CD4-positive, alpha-beta memory T cell (primary cell): ENCODE results near the gene TPO. TPM values are rescaled to one million over a fixed set of nuclear protein-coding genes. Genes with fewer than 3 reads are reported as not detected.
A peak's percentile ranks its signal among the peaks of the same experiment; 100 is the strongest.
"Not testable (repeated sequence)": the region's sequence is repeated elsewhere in the genome, so short reads cannot be mapped to it uniquely, and the experiment has no call there.

Source experiments
- CTCF ChIA-PET: fragments of 350-600 bp; sonication (Branson Sonifier 250); formaldehyde crosslinking; loops from one replicate; lab custom pipeline; 2021; ENCODE audit warnings: inconsistent platforms; ENCODE audit not compliant: partially characterized antibody; lab: Charles Lee
- POLR2A ChIA-PET: fragments of 350-600 bp; sonication (Branson Sonifier 250); formaldehyde crosslinking; loops from one replicate; lab custom pipeline; 2021; ENCODE audit not compliant: partially characterized antibody; lab: Charles Lee
- DNase-seq, 5 donors: peaks; one replicate each; pipeline versions ENCODE4 v3.0.0 to v3.0.0-alpha.2; 2020 to 2022; ENCODE audit warnings: mixed read lengths in 1 of 5
- H3K27ac ChIP-seq: one replicate; pipeline ENCODE4 v1.7.0; 2013; ENCODE audit warnings: low read depth, low read length
- H3K27me3 ChIP-seq: 2 replicates; pipeline ENCODE4 v1.7.0; 2013; ENCODE audit warnings: mild to moderate bottlenecking, low read length, moderate library complexity; ENCODE audit not compliant: insufficient read depth
- H3K36me3 ChIP-seq: 2 replicates; pipeline ENCODE4 v1.7.0; 2013; ENCODE audit warnings: mild to moderate bottlenecking, low read length, moderate library complexity; ENCODE audit not compliant: insufficient read depth
- H3K4me1 ChIP-seq: 2 replicates; pipeline ENCODE4 v1.7.0; 2013; ENCODE audit warnings: mild to moderate bottlenecking, low read length, moderate library complexity; ENCODE audit not compliant: insufficient read depth
- H3K4me3 ChIP-seq, 2 donors: one replicate each; pipeline ENCODE4 v1.7.0; 2013; ENCODE audit warnings: low read length in 2 of 2, mild to moderate bottlenecking in 1 of 2
- H3K9me3 ChIP-seq, 2 donors: one replicate each; pipeline ENCODE4 v1.7.0; 2013; ENCODE audit warnings: low read length in 2 of 2, control low read depth in 1 of 2; ENCODE audit not compliant: control insufficient read depth in 1 of 2
- H3K27ac Mint-ChIP-seq, 7 donors: one replicate each; pipeline ENCODE4 v1.8.0; 2020 to 2021; ENCODE audit warnings: mixed read lengths in 7 of 7, mild to moderate bottlenecking in 6 of 7, inconsistent platforms in 3 of 7, moderate library complexity in 3 of 7
- H3K27me3 Mint-ChIP-seq, 2 donors: one replicate each; pipeline ENCODE4 v1.8.0; 2020 to 2021; ENCODE audit warnings: mixed read lengths in 2 of 2
- H3K36me3 Mint-ChIP-seq, 2 donors: one replicate each; pipeline ENCODE4 v1.8.0; 2020 to 2021; ENCODE audit warnings: mixed read lengths in 2 of 2, inconsistent platforms in 1 of 2, mild to moderate bottlenecking in 1 of 2
- H3K4me1 Mint-ChIP-seq, 4 donors: one replicate each; pipeline ENCODE4 v1.8.0; 2020 to 2021; ENCODE audit warnings: mixed read lengths in 4 of 4, mild to moderate bottlenecking in 1 of 4
- H3K4me3 Mint-ChIP-seq, 8 donors: one replicate each; pipeline ENCODE4 v1.8.0; 2020 to 2021; ENCODE audit warnings: mixed read lengths in 8 of 8, mild to moderate bottlenecking in 7 of 8, moderate library complexity in 6 of 8, inconsistent platforms in 3 of 8
- H3K9me3 Mint-ChIP-seq, 8 donors: one replicate each; pipeline ENCODE4 v1.8.0; 2020 to 2021; ENCODE audit warnings: mixed read lengths in 8 of 8, mild to moderate bottlenecking in 5 of 8, inconsistent platforms in 3 of 8, moderate library complexity in 1 of 8
- intact Hi-C: fragments of 100-400 bp; cut with micrococcal nuclease; formaldehyde crosslinking; loops from one replicate; pipeline ENCODE4 v1.15.1; 2023
- polyA plus RNA-seq, 2 donors: library from polyadenylated mRNA; unstranded; fragments of 300-500 nt; fragmentation: Illumina TruSeq; gene quantifications; one replicate each; pipeline ENCODE4 v1.2.3, GENCODE V29; 2021
- total RNA-seq, 2 experiments: library from RNA; stranded (reverse); gene quantifications; one replicate each; pipeline ENCODE4 v1.2.3, GENCODE V29; 2021

Gene TPO
- total and polyA plus RNA-seq, 4 experiments from 2014 or later, result 3.2 to 10.6 TPM; not detected in 2

- H3K27me3 ChIP-seq, result no peaks in the 10 kb centered on the region
- Mint-ChIP-seq H3K36me3 (no peaks in the 10 kb centered on the region), H3K4me1 (peaks cover 17 to 40% (median 25%) of the 10 kb centered on the region in 4 donors), H3K27ac (peak overlapping the region in 2 of 7 donors; percentile 3 to 74), H3K27me3 (no peaks in the 10 kb centered on the region), H3K9me3 (peaks cover 0 to 2% (median 0%) of the 10 kb centered on the region in 8 donors), H3K4me3 (no peak overlapping the region)
- no peaks in the 10 kb centered on the region for H3K36me3 ChIP-seq
- peaks cover 34% of the 10 kb centered on the region for H3K4me1 ChIP-seq
- H3K27ac ChIP-seq, result no peak overlapping the region
- CTCF ChIA-PET, result interaction anchor here (1.3 kb wide), 1 partner anchor 34 kb away, joined by 3 read pairs; no protein-coding TSS in a partner anchor
- intact Hi-C loops, result no loop called here
- POLR2A ChIA-PET, result no interaction called here
- H3K9me3 ChIP-seq, result no peaks in the 10 kb centered on the region
- no peak overlapping the region for H3K4me3 ChIP-seq
- DNase-seq, result no peak
Measured at GRCh38 chr2:1515986-1516797, 102.9 kb downstream of the TPO start.

- H3K4me3 ChIP-seq, result no peak overlapping the region
- Mint-ChIP-seq H3K36me3 (no peaks in the 10 kb centered on the region), H3K4me1 (peaks cover 16 to 40% (median 24%) of the 10 kb centered on the region in 4 donors), H3K4me3 (no peak overlapping the region), H3K9me3 (peaks cover 0 to 2% (median 0%) of the 10 kb centered on the region in 8 donors), H3K27ac (peak overlapping the region in 2 of 7 donors; percentile 22 to 74), H3K27me3 (no peaks in the 10 kb centered on the region)
- H3K9me3 ChIP-seq, result no peaks in the 10 kb centered on the region
- no peak for DNase-seq
- intact Hi-C loops, result no loop called here
- H3K27ac ChIP-seq, result no peak overlapping the region
- ChIA-PET CTCF (interaction anchor here (1.3 kb wide), 1 partner anchor 34 kb away, joined by 3 read pairs; no protein-coding TSS in a partner anchor), POLR2A (no interaction called here)
- peaks cover 34% of the 10 kb centered on the region for H3K4me1 ChIP-seq
- H3K36me3 ChIP-seq, result no peaks in the 10 kb centered on the region
- no peaks in the 10 kb centered on the region for H3K27me3 ChIP-seq
Measured at GRCh38 chr2:1516798-1517060, 103.5 kb downstream of the TPO start.

- H3K27me3 ChIP-seq, H3K36me3 Mint-ChIP-seq, H3K27ac ChIP-seq, H3K9me3 ChIP-seq, intact Hi-C loops, H3K9me3 Mint-ChIP-seq, POLR2A ChIA-PET, H3K4me3 ChIP-seq, H3K36me3 ChIP-seq, DNase-seq, H3K27me3 Mint-ChIP-seq: not testable (repeated sequence)
- H3K4me3 Mint-ChIP-seq, result peak overlapping the region in 1 of 8 donors; percentile 71
- peaks cover 17 to 40% (median 24%) of the 10 kb centered on the region in 4 donors for H3K4me1 Mint-ChIP-seq
- peaks cover 34% of the 10 kb centered on the region for H3K4me1 ChIP-seq
- peak overlapping the region in 5 of 7 donors; percentile 13 to 96 (median 92) for H3K27ac Mint-ChIP-seq
- CTCF ChIA-PET, result interaction anchor here (1.3 kb wide), 1 partner anchor 33 kb away, joined by 3 read pairs; no protein-coding TSS in a partner anchor
Measured at GRCh38 chr2:1517291-1517690, 104.0 kb downstream of the TPO start.

DNA sequence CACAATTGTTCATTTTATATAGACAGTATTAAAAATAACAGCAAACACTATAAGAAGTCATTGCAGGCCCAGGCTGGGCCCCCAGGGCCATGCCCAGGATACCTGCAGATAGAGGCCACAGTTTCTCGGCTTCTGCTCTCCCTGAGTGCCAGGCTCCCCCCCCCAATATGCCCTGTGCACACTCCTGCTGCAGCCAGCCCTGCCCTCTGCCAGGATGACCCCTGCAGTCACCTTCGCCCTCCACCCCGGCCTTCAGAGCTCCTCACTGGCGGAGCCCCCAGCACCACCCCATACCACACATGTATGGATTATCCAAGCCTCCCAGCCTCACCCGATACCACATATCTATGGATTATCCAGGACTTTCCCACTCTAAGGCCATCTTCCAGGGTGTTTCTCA lies 104.5 kb downstream of the TPO start:
- POLR2A ChIA-PET, result no interaction called here
- no peaks in the 10 kb centered on the region for H3K9me3 ChIP-seq
- H3K4me1 ChIP-seq, result peaks cover 34% of the 10 kb centered on the region
- H3K36me3 ChIP-seq, result no peaks in the 10 kb centered on the region
- Mint-ChIP-seq H3K27me3 (no peaks in the 10 kb centered on the region), H3K9me3 (peaks cover 0 to 1% (median 0%) of the 10 kb centered on the region in 8 donors), H3K36me3 (no peaks in the 10 kb centered on the region), H3K4me3 (peak overlapping the region; percentile 34 to 71 (median 52)), H3K27ac (peak overlapping the region; percentile 86 to 97 (median 94)), H3K4me1 (peaks cover 20 to 40% (median 24%) of the 10 kb centered on the region in 4 donors)
- DNase-seq, result no peak
- H3K27ac ChIP-seq, result no peak overlapping the region
- no peaks in the 10 kb centered on the region for H3K27me3 ChIP-seq
- intact Hi-C loops, result loop anchor here (1.0 kb wide), 1 partner anchor 663 kb away; no protein-coding TSS in a partner anchor
- H3K4me3 ChIP-seq, result peak overlapping the region in 1 of 2 donors; percentile 14
- CTCF ChIA-PET, result interaction anchor here (1.2 to 1.4 kb wide), 2 partner anchors 27 to 34 kb away, joined by 3 to 4 read pairs; no protein-coding TSS in a partner anchor

DNA sequence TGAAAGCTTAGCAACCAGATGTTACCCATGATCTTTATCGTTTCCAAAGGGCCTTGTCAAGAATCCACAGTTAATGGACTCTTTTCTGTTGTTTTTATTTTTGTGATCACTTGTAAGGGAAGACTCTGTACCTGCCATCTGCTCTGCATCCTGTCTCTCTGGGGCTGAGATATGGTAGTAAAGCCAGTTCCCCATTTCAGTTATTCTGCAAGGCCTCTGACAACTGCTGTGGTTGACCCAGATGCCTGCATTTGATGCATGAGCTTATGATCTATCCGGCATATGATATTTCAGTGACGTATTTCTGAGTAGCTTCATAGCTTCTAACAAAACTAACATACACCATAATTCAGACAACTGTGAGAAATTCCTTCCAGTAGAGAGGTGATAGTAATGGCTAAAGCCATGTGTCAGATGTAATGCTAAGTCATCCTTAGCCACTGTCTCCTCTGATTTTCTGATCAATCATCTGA lies 105.1 kb downstream of the TPO start:
- H3K4me1 Mint-ChIP-seq, result peaks cover 20 to 40% (median 24%) of the 10 kb centered on the region in 4 donors
- peak overlapping the region in 7 of 8 donors; percentile 34 to 71 (median 52) for H3K4me3 Mint-ChIP-seq
- intact Hi-C loops, result loop anchor here (1.0 kb wide), 1 partner anchor 664 kb away; no protein-coding TSS in a partner anchor
- no peaks in the 10 kb centered on the region for H3K27me3 Mint-ChIP-seq
- H3K27ac Mint-ChIP-seq, result peak overlapping the region; percentile 86 to 97 (median 94)
- no peak overlapping the region for H3K4me3 ChIP-seq
- H3K36me3 ChIP-seq, result no peaks in the 10 kb centered on the region
- no peaks in the 10 kb centered on the region for H3K36me3 Mint-ChIP-seq
- peak; percentile 59 to 75 (median 66) for DNase-seq
- peak overlapping the region; percentile 42 for H3K27ac ChIP-seq
- H3K4me1 ChIP-seq, result peaks cover 34% of the 10 kb centered on the region
- no peaks in the 10 kb centered on the region for H3K9me3 ChIP-seq
- POLR2A ChIA-PET, result no interaction called here
- no peaks in the 10 kb centered on the region for H3K27me3 ChIP-seq
- H3K9me3 Mint-ChIP-seq, result peaks cover 0 to 1% (median 0%) of the 10 kb centered on the region in 8 donors
- CTCF ChIA-PET, result interaction anchor here (1.2 to 1.4 kb wide), 2 partner anchors 26 to 34 kb away, joined by 3 to 4 read pairs; no protein-coding TSS in a partner anchor

- DNase-seq, result peak in 1 of 5 donors; percentile 9
- H3K4me3 Mint-ChIP-seq, result peak overlapping the region in 5 of 8 donors; percentile 11 to 71 (median 56)
- H3K36me3 ChIP-seq, result no peaks in the 10 kb centered on the region
- no peaks in the 10 kb centered on the region for H3K9me3 ChIP-seq
- no peaks in the 10 kb centered on the region for H3K36me3 Mint-ChIP-seq
- peaks cover 20 to 40% (median 24%) of the 10 kb centered on the region in 4 donors for H3K4me1 Mint-ChIP-seq
- H3K27ac Mint-ChIP-seq, result peak overlapping the region; percentile 86 to 97 (median 94)
- CTCF ChIA-PET, result interaction anchor here (1.2 to 1.4 kb wide), 2 partner anchors 26 to 33 kb away, joined by 3 to 4 read pairs; no protein-coding TSS in a partner anchor
- H3K27me3 Mint-ChIP-seq, result no peaks in the 10 kb centered on the region
- intact Hi-C loops, result loop anchor here (1.0 kb wide), 1 partner anchor 665 kb away; no protein-coding TSS in a partner anchor
- H3K4me1 ChIP-seq, result peaks cover 34% of the 10 kb centered on the region
- H3K27ac ChIP-seq, result peak overlapping the region; percentile 42
- H3K9me3 Mint-ChIP-seq, result peaks cover 0 to 2% (median 0%) of the 10 kb centered on the region in 8 donors
- POLR2A ChIA-PET, result no interaction called here
- H3K4me3 ChIP-seq, result no peak overlapping the region
- H3K27me3 ChIP-seq, result no peaks in the 10 kb centered on the region
Measured at GRCh38 chr2:1518867-1519530, 105.7 kb downstream of the TPO start.
